Astrocyte of the hippocampus (primary cell): Measurements from ENCODE around the gene TRNP1.

ENCODE experiments used
- DNase-seq: peaks from one replicate; pipeline ENCODE4 v3.0.0; 2011; ENCODE audit warnings: low read depth, low spot score

Gene TRNP1

GRCh38 chr1:27001570-27002360 lies 8.3 kb downstream of the TRNP1 start:
- no peak for DNase-seq

DNA sequence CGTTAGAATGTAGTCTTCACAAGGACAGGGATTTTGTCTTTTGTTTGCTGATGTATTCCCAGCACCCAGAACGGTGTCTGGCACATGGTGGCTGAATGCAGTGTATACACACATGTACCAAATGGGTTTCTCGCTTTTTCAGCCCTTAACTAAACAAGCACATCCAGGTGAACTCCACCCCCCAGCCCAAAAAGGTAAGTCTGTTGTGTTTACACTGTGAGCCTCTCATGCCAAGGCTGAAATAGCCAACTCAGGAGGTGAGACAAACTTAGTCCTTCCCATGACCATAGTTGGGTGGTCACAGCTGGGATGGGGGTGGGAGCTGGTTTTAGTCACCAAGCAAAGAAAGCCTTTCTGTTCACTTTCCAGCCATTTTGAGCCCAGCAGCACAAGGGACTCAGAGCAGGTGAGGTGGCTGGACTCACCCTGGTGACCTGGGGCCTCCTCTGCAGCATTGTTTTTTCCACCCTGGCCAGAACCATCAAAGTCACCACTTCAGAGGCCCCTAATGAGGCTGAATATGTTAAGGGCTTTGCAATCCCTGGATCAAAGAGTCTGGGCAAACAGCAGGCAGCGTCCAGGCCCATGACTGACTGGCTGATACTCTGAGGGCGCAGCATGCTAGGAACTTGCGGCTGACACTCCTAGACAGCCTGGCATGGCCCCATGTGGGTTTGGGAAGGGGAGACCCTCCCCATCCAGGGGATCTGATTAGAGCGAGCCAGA lies 10.4 kb downstream of the TRNP1 start:
- no peak for DNase-seq

- DNase-seq, result no peak
Measured at GRCh38 chr1:27004471-27005165, 11.1 kb downstream of the TRNP1 start.

- no peak for DNase-seq
Measured at GRCh38 chr1:27005166-27005530, 11.7 kb downstream of the TRNP1 start.

- no peak for DNase-seq
Measured at GRCh38 chr1:27005648-27006496, 12.4 kb downstream of the TRNP1 start.

- DNase-seq, result no peak
Measured at GRCh38 chr1:27006683-27007082, 13.2 kb downstream of the TRNP1 start.

- peak; percentile 45 for DNase-seq
Measured at GRCh38 chr1:27007909-27008582, 14.6 kb downstream of the TRNP1 start.

DNA sequence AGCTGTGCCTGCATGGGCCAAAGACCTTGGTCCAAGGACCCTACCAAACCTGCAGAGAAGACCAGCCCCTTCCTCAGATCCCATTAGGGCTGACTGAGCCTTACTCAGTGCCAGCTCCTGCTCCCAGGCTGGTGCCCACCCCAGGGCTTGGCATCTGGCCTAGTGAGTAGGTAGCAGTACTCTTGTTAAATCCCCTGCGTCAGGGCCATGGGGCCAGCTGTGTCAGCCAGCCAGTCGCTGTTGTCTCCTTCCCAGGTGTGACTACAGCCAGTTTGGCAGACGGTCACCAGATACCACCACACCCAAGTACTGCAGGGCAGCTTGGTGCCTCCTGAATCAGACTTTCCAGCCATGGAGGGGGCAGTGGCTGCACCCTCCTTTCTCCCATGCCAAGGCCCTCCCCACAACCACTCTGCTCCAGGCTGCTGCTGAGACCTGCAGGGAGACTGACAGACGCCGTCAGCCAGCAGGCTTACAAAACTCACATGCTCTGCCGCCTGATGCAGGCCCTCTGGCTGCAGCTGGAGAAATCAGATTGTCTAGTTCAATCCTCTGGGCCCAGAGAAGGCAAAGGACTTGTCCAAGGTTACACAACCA lies 16.2 kb downstream of the TRNP1 start:
- DNase-seq, result peak; percentile 50

DNA sequence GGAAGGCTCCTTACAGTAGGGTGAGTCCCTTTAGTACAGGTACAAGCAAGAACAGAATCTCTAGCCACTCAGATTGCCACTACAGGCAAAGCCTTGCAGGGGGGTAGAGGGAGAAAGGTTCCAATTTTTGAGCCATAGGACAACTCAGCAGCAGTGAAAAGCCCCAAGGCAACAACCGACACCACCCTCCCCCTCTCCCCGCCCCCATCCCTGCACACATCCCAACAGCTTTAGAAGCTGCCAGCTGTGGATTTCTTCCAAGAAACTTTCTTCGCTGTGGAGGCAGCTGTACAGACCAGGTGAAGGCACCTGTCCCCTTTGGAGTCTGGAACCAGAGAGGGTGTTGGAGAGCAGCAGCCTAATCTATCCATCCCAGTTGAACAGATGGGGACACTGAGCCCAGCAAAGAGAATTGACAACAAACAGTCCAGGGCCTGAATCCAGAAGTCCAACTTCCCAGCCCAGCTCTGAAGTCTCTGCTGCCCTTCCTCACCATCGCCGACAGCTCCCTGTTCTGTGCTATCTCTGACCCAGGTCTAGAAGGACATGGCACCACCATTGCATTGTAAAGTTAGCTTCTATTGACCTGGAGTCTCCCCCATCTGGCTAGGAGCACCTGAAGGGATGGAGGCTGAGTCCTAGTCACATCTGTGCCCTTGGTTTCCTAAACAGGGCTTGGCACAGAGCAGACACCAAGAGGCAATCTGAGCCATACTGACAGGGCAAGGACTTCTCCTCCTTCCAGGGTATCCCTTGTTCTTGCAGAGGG lies 16.9 kb downstream of the TRNP1 start:
- no peak for DNase-seq

DNA sequence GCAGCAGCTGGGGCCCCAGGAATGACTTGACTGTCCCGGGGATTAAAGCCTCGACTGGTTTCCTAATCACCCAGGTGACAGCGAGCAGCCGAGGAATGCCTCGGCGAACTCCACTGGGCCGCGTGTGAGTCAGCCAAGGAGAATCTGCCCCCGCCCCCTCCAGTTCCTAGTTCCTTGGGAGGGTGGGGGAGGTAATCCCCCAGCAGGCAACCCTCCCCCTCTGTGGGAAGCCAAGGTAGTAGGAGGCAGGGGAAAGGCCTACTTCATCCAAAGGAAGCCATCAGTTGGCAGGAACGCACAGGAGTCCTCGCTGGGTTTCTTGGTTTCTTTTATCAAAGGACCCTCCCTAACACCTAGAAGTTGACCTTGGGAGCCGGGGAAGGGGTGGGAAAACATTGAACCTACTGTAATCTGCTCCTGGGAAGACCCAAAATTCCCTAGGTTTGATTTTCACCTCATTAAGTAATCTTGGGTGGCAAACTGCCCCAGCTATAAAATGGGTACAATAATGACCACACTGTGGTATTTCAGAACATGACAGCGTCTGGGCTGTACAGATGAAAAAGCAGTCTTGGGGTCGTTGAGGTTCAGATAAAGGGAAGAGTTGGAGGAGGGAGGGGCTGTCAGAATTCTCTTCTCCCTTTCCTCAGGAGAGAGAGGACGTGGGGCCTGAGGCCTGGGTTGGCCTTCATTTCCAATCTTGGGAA lies 17.7 kb downstream of the TRNP1 start:
- peak; percentile 97 for DNase-seq

- no peak for DNase-seq
Measured at GRCh38 chr1:27011976-27012563, 18.6 kb downstream of the TRNP1 start.

DNA sequence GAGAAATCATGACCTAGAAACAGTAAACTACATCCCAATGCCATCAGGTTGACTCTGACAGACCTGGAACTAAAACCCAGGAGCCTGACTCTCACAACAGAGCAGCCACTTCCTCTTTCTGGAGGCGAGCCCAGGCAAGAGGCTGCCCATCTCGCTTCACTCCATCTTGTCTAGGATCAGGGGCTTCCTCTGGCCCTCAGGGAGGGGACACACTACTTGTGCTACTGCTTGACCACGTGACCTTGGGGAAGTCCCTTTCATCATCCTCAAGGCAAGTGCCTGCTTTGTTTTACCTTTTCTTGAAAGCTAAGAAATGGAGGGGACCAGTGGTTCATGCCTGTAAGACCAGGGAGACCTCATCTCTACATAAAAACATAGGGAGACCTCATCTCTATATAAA lies 21.8 kb downstream of the TRNP1 start:
- DNase-seq, result no peak

GRCh38 chr1:27016376-27016775 lies 22.9 kb downstream of the TRNP1 start:
- no peak for DNase-seq

DNA sequence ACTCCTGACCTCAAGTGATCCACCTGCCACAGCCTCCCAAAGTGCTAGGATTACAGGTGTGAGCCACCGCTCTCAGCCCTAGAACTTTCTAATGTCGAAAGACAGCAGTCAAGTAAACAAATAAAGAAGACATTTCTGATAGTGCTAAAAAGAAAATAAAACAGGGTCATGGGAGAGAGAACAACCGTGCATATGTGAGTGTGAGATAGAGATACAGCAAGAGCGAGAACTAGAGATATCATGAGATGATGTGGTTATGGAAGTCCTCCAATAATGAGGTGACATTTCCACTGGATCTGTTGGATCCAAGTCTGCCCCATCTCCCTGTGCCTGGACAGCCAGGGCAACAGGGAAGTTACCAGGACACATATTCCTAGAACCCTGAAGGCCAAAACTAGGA lies 23.7 kb downstream of the TRNP1 start:
- no peak for DNase-seq

DNA sequence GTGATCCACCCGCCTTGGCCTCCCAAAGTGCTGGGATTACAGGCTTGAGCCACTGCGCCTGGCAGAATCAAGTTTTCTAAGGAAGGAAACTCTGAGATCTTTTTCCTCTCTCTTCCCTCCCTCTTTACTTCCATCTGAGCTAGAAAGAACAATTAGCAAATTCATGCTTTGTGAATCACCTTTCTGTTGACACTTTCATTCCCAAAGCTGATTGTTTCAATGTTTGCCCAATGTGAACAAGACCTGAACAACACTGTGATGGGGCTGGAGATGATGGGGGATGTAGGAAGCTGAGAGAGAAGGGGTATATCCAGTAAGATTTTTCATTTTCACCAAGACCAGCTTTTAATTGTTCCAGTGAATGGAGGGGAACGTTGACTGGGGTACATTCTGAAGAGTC lies 24.8 kb downstream of the TRNP1 start:
- DNase-seq, result peak; percentile 69

DNA sequence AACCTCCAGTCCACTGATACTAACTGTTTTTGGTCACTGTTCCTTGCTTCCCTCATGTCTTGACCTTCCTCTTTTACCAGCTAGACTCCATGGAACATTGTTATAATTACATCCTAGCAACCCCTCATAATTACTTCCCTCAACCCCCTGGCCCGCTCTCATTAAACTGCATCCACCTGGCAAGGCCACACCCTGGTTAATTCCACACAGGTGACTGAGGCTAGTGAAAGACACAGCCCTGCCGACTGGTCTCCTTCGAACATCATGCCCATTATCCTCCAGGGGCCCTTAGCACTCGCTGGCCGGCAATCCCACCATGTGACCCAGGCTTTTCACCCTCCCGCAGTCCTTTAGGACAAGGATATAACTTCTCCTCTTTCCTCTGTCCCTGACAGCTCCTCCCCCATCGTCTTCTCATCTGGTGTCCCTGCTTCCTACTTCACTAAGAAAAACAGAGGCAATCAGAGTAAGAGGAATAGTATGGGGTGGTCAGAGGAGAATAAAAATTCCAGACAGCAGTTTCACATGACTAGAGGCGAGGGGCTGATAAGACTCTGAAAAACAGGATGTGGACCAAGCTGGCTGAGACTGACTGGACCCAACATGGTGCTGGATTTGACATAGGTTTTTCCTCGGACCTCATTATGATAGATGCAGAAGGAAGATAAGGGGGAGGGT lies 28.0 kb downstream of the TRNP1 start:
- no peak for DNase-seq

- no peak for DNase-seq
Measured at GRCh38 chr1:27025718-27026117, 32.2 kb downstream of the TRNP1 start.
